DOHH2 (cell line): ENCODE results near the gene FAT2.

Experiments used
- H3F3A ChIP-seq: fragments of 200-600 bp; sonication (generic), shearing (Covaris generic); 2 replicates; pipeline ENCODE4 v1.6.0; 2016; ENCODE audit warnings: antibody characterized with exemption, mild to moderate bottlenecking; ENCODE audit not compliant: control insufficient read depth, insufficient read depth
- H3K27ac ChIP-seq: fragments of 200-600 bp; sonication (generic); 2 replicates; pipeline ENCODE4 v1.5.1; 2014; ENCODE audit warnings: low read depth, mild to moderate bottlenecking, low read length, moderate library complexity
- H3K27me3 ChIP-seq: fragments of 200-600 bp; sonication (generic); 2 replicates; pipeline ENCODE4 v1.6.1; 2014; ENCODE audit warnings: mild to moderate bottlenecking, low read length, mixed read lengths; ENCODE audit not compliant: control insufficient read depth
- H3K36me3 ChIP-seq: fragments of 200-600 bp; sonication (generic); 2 replicates; pipeline ENCODE4 v1.6.1; 2014; ENCODE audit warnings: mild to moderate bottlenecking, low read length, moderate library complexity, mixed read lengths; ENCODE audit not compliant: control insufficient read depth
- H3K4me1 ChIP-seq: fragments of 200-600 bp; sonication (generic); 2 replicates; pipeline ENCODE4 v1.6.1; 2014; ENCODE audit warnings: mild to moderate bottlenecking, low read length, mixed read lengths; ENCODE audit not compliant: control insufficient read depth
- H3K4me2 ChIP-seq: fragments of 200-600 bp; sonication (generic); 2 replicates; pipeline ENCODE4 v1.6.0; 2014; ENCODE audit warnings: mild to moderate bottlenecking, low read length, moderate library complexity
- H3K4me3 ChIP-seq: fragments of 200-600 bp; sonication (generic); 2 replicates; pipeline ENCODE4 v1.5.1; 2014; ENCODE audit warnings: mild to moderate bottlenecking, low read length, mixed read lengths
- H3K79me2 ChIP-seq: fragments of 200-600 bp; sonication (generic); 2 replicates; pipeline ENCODE4 v1.6.1; 2014; ENCODE audit warnings: mild to moderate bottlenecking, low read length, mixed read lengths; ENCODE audit not compliant: control insufficient read depth
- H3K9me2 ChIP-seq: fragments of 200-600 bp; sonication (generic); replicated peaks from 2 replicates; pipeline ENCODE4 v1.6.1; 2014; ENCODE audit warnings: mild to moderate bottlenecking, low read length, mixed read lengths; ENCODE audit not compliant: control insufficient read depth
- H3K9me3 ChIP-seq: fragments of 200-600 bp; sonication (generic); 2 replicates; pipeline ENCODE4 v1.6.1; 2014; ENCODE audit warnings: antibody characterized with exemption, low read length, mixed read lengths; ENCODE audit not compliant: control insufficient read depth, insufficient read depth
- H4K20me1 ChIP-seq: fragments of 200-600 bp; sonication (generic); 2 replicates; pipeline ENCODE4 v1.6.0; 2014; ENCODE audit warnings: low read depth, mild to moderate bottlenecking, antibody characterized with exemption, low read length, moderate library complexity; ENCODE audit not compliant: control insufficient read depth, insufficient read depth
- EZH2phosphoT487 ChIP-seq: fragments of 200-600 bp; sonication (generic); IDR thresholded peaks from 2 replicates; pipeline ENCODE4 v1.6.1; 2017; ENCODE audit warnings: borderline replicate concordance, mild to moderate bottlenecking, antibody characterized with exemption, low read length, moderate library complexity, mixed read lengths
- TF ChIP-seq, protein P1 (sequence below): fragments of 200-600 bp; sonication (generic); IDR thresholded peaks from one replicate; pipeline ENCODE4 v1.5.1; 2014; ENCODE audit warnings: antibody characterized with exemption, mild to moderate bottlenecking, low read depth, low read length; ENCODE audit not compliant: poor library complexity, severe bottlenecking

Gene FAT2

GRCh38 chr5:151607304-151607703, 16.2 kb upstream of the FAT2 start:
- TF ChIP-seq, protein P1, sequence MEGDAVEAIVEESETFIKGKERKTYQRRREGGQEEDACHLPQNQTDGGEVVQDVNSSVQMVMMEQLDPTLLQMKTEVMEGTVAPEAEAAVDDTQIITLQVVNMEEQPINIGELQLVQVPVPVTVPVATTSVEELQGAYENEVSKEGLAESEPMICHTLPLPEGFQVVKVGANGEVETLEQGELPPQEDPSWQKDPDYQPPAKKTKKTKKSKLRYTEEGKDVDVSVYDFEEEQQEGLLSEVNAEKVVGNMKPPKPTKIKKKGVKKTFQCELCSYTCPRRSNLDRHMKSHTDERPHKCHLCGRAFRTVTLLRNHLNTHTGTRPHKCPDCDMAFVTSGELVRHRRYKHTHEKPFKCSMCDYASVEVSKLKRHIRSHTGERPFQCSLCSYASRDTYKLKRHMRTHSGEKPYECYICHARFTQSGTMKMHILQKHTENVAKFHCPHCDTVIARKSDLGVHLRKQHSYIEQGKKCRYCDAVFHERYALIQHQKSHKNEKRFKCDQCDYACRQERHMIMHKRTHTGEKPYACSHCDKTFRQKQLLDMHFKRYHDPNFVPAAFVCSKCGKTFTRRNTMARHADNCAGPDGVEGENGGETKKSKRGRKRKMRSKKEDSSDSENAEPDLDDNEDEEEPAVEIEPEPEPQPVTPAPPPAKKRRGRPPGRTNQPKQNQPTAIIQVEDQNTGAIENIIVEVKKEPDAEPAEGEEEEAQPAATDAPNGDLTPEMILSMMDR, result no peak
- TF ChIP-seq EZH2phosphoT487, result no peak

DNA sequence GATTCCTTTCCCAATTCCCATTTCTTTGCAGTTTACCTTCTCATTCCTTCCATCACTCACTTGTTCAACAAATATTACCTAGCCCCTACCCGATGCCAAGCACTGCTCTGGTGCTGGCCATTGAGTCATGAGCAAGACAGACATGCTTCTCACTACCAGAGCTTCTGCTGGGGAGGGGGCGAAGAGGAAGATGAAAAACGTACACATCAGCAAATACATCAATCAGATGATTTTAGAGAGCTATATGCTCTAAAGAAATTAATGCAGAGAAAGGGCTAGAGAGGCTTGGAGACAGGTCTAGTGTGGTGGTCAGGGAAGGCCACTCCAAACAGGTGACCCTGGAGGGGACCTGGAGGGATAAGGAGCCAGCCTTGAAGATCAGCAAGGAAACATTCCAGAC, 14.4 kb upstream of the FAT2 start:
- no peaks in the 10 kb centered on the region for H3K9me2 ChIP-seq
- no peak for TF ChIP-seq EZH2phosphoT487
- TF ChIP-seq, protein P1, result no peak
- no peaks in the 10 kb centered on the region for H3K4me1 ChIP-seq
- no peak overlapping the region for H3K27ac ChIP-seq
- no peaks in the 10 kb centered on the region for H3K79me2 ChIP-seq
- no peaks in the 10 kb centered on the region for H3K9me3 ChIP-seq
- no peaks in the 10 kb centered on the region for H4K20me1 ChIP-seq
- no peaks in the 10 kb centered on the region for H3F3A ChIP-seq
- peaks cover 14% of the 10 kb centered on the region; the same call in 1 of the 2 replicates for H3K27me3 ChIP-seq
- H3K4me3 ChIP-seq, result no peak overlapping the region
- H3K36me3 ChIP-seq, result no peaks in the 10 kb centered on the region
- H3K4me2 ChIP-seq, result no peak overlapping the region

More at GRCh38 chr5:151607304-151607703, 16.2 kb upstream of the FAT2 start:
- Histone ChIP-seq H3K4me2 (no peak overlapping the region), H3K27me3 (peaks cover 12% of the 10 kb centered on the region; the same call in 1 of the 2 replicates), H3K9me3 (no peaks in the 10 kb centered on the region), H3K4me1 (no peaks in the 10 kb centered on the region), H4K20me1 (no peaks in the 10 kb centered on the region), H3K79me2 (no peaks in the 10 kb centered on the region), H3K4me3 (no peak overlapping the region), H3K9me2 (no peaks in the 10 kb centered on the region), H3F3A (no peaks in the 10 kb centered on the region), H3K27ac (no peak overlapping the region), H3K36me3 (no peaks in the 10 kb centered on the region)

- Histone ChIP-seq H3K9me2 (no peaks in the 10 kb centered on the region), H3K27me3 (peaks cover 22% of the 10 kb centered on the region), H3K9me3 (no peaks in the 10 kb centered on the region), H3K4me2 (no peak overlapping the region), H4K20me1 (no peaks in the 10 kb centered on the region), H3K27ac (no peak overlapping the region), H3K79me2 (no peaks in the 10 kb centered on the region), H3K4me3 (no peak overlapping the region), H3K36me3 (no peaks in the 10 kb centered on the region), H3K4me1 (no peaks in the 10 kb centered on the region), H3F3A (no peaks in the 10 kb centered on the region)
- TF ChIP-seq, protein P1, result no peak
- TF ChIP-seq EZH2phosphoT487, result no peak
These were observed 11.7 kb upstream of the FAT2 start for GRCh38 chr5:151602806-151603205.

- Histone ChIP-seq H3K27me3 (peaks cover 19% of the 10 kb centered on the region), H3K79me2 (no peaks in the 10 kb centered on the region), H4K20me1 (no peaks in the 10 kb centered on the region), H3K4me1 (no peaks in the 10 kb centered on the region), H3F3A (no peaks in the 10 kb centered on the region), H3K27ac (no peak overlapping the region), H3K36me3 (no peaks in the 10 kb centered on the region), H3K9me3 (no peaks in the 10 kb centered on the region), H3K9me2 (no peaks in the 10 kb centered on the region), H3K4me3 (no peak overlapping the region), H3K4me2 (no peak overlapping the region)
- TF ChIP-seq EZH2phosphoT487, result no peak
These were observed 10.3 kb upstream of the FAT2 start for GRCh38 chr5:151601391-151601790.
